Fibroblast of villous mesenchyme (primary cell): Measurements from ENCODE around the gene WNK1. TPM values are rescaled to one million over a fixed set of nuclear protein-coding genes. Genes with fewer than 3 reads are reported as not detected.

Source experiments
- DNase-seq: peaks from one replicate; pipeline ENCODE4 v3.0.0-alpha.2; 2010; ENCODE audit warnings: low read depth
- H3K4me3 ChIP-seq: 2 replicates; pipeline ENCODE4 v1.5.1; 2011; ENCODE audit warnings: low read depth, mild to moderate bottlenecking, low read length
- total RNA-seq: library from RNA; depleted of rRNA; stranded (reverse); fragments of >200 nt; gene quantifications from 2 replicates; pipeline ENCODE4 v1.2.3, GENCODE V29; 2012
- TF ChIP-seq, protein P1 (sequence below): IDR thresholded peaks from 2 replicates; pipeline ENCODE4 v1.5.1; 2012; ENCODE audit warnings: low read depth, mild to moderate bottlenecking, low read length; ENCODE audit not compliant: insufficient read depth

Gene WNK1
- total RNA-seq, 1 donor: 92.4 TPM

DNA sequence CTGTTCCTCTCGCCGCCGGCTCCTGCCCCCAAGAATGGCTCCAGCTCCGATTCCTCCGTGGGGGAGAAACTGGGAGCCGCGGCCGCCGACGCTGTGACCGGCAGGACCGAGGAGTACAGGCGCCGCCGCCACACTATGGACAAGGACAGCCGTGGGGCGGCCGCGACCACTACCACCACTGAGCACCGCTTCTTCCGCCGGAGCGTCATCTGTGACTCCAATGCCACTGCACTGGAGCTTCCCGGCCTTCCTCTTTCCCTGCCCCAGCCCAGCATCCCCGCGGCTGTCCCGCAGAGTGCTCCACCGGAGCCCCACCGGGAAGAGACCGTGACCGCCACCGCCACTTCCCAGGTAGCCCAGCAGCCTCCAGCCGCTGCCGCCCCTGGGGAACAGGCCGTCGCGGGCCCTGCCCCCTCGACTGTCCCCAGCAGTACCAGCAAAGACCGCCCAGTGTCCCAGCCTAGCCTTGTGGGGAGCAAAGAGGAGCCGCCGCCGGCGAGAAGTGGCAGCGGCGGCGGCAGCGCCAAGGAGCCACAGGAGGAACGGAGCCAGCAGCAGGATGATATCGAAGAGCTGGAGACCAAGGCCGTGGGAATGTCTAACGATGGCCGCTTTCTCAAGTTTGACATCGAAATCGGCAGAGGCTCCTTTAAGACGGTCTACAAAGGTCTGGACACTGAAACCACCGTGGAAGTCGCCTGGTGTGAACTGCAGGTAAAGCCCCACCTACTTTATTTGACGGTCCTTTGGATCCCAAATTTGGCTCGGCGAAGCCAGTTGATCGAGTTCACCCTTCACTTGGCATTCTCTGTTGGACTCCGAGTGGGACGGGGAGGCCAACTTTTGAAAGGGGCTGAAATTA lies 1.5 kb downstream of the WNK1 start:
- peak overlapping the region; percentile 91 for H3K4me3 ChIP-seq
- TF ChIP-seq, protein P1, sequence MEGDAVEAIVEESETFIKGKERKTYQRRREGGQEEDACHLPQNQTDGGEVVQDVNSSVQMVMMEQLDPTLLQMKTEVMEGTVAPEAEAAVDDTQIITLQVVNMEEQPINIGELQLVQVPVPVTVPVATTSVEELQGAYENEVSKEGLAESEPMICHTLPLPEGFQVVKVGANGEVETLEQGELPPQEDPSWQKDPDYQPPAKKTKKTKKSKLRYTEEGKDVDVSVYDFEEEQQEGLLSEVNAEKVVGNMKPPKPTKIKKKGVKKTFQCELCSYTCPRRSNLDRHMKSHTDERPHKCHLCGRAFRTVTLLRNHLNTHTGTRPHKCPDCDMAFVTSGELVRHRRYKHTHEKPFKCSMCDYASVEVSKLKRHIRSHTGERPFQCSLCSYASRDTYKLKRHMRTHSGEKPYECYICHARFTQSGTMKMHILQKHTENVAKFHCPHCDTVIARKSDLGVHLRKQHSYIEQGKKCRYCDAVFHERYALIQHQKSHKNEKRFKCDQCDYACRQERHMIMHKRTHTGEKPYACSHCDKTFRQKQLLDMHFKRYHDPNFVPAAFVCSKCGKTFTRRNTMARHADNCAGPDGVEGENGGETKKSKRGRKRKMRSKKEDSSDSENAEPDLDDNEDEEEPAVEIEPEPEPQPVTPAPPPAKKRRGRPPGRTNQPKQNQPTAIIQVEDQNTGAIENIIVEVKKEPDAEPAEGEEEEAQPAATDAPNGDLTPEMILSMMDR: no peak
- DNase-seq: peak; percentile 21

DNA sequence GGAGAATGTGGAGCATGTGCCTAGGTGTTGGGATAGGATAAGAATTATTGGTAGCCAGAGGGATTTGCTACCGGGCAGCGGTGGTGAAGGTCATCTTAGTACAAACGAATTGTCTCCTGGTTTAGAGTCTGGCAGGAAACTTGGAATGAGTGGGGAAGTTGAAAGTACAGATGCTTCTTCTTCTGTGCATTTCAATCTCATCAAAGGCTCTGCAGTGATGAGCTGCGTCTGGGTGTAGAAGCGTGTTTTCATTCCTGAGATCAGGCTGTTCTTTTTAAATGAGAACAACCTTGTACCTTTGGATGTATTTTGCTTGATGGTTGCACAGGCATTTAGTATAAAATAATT lies 2.1 kb downstream of the WNK1 start:
- TF ChIP-seq, protein P1: no peak
- peak; percentile 47 for DNase-seq
- peak overlapping the region; percentile 91 for H3K4me3 ChIP-seq

DNA sequence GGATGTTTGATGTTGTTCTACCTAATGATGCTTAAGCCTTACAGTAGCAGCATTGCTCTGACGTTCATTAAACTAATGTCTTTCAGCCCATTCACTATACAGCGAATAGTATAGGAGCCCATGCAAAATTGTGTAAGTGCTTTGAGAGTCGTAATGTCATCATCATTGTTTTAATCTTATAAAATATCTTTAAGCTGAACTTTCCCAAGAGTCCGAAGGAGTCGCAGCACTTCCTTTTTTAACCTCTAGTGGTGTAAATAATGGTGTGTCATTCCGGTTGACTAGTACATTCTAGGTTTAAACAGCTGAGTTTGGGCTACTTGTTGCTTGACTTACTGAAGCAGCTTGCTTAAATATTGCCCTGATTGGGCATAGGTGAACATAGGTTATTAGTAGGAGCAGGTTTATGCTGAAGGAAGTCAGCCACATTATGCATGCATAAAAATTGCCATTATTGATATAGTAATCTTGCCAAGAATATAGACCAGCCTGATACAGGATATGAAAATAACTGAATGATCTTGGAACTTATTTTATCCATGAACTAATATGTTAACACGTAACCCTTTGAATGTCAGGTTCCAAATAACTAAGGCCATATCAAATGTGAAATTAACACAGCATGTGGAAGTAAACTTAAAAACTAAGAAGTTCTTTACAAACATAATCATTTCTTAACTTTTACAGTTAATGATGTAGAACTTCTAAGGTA lies 2.6 kb downstream of the WNK1 start:
- peak; percentile 82 for DNase-seq
- peak overlapping the region; percentile 91 for H3K4me3 ChIP-seq
- TF ChIP-seq, protein P1: peak; percentile 52

DNA sequence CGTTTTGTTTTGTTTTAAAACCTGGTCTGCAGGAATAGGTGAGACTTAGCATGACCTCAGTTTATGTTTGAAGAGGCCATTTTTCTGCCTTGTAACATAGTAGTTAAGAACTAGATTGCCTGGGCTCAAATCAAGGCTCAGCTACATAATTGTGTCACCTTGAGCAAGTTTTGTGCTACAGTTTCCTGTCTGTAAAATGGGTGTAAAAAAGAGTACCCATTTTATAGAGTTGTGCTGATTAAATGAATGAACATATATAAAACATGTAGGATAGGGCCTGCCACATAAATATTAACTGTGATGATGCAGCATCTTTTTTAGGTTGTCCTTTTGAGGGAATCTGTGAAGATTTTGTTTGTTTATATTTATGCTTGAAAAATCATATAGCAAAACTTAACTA lies 7.2 kb downstream of the WNK1 start:
- TF ChIP-seq, protein P1: no peak
- no peak overlapping the region for H3K4me3 ChIP-seq

DNA sequence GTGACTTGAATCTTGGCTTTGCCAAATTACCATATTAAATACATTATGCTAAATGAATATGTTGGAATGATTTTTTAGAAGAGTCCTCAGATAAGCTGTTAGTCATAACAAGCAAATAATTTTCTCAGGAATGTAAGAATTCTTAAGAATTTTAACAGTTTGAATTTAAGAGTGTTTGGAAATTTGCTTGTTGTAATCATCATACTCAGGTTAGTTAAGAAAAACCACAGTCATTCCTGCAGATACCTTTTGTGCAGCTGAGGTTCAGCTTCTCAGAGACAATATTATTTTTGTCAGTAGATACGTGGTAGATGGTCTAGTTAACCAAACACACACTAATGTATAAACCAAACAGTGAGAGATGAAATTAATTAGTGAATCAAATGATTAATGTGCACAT lies 8.9 kb downstream of the WNK1 start:
- TF ChIP-seq, protein P1: no peak

More for the DNA sequence above, 7.2 kb downstream of the WNK1 start:
- DNase-seq: no peak

DNA sequence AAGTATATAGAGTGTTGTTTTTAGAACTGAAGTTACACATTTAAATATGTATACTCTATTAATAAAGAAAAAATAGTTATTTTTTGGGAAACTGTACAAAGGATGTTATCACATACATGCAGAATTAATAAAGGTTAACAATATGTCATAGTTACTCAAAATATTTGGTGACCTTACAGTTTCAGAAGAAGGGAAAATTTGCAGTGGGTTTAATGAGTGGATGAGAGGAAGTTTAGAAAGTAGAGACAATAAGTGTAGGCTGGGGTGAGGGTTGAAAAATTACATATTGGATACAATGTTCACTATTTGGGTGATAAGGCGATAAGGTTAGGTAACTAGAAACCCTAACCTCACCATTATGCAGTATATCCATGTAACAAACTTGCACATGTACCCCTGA lies 13.5 kb downstream of the WNK1 start:
- no peak overlapping the region for H3K4me3 ChIP-seq
- DNase-seq: no peak
- TF ChIP-seq, protein P1: no peak

More for the DNA sequence above, 8.9 kb downstream of the WNK1 start:
- no peak overlapping the region for H3K4me3 ChIP-seq
- no peak for DNase-seq
